A673 (cell line): ENCODE data around the gene TSC22D3.

Experiments used
- EZH2 ChIP-seq: fragments of 200-600 bp; sonication (generic); IDR thresholded peaks from 2 replicates; pipeline ENCODE4 v1.6.1; 2017; ENCODE audit warnings: borderline replicate concordance, low read depth, mild to moderate bottlenecking, mixed read lengths, antibody characterized with exemption, low read length; ENCODE audit not compliant: poor library complexity, severe bottlenecking
- TF ChIP-seq, protein P1 (sequence below): fragments of 300-800, 200-600 bp; sonication (generic); conservative IDR thresholded peaks from 2 replicates; pipeline ENCODE4 v1.5.1; 2017; ENCODE audit warnings: low read depth, mild to moderate bottlenecking, antibody characterized with exemption, low read length, moderate library complexity, mixed read lengths

DNA sequence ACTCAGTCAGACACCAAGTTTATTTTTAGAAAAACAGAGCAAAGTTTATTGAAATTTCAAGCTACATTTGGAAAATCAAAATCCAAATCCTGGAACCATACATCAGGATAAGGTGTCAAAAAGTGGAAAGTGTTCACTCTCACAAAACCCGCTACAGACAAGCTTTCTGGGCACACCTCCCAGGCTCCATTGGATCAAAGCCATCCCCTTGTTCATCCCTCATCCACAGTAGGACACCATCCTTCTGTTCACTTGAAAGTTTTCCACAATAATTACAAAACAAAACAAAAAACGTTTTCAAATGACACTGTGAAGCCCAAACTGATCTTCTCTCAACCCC, 62.4 kb downstream of the TSC22D3 start:
- TF ChIP-seq, protein P1, sequence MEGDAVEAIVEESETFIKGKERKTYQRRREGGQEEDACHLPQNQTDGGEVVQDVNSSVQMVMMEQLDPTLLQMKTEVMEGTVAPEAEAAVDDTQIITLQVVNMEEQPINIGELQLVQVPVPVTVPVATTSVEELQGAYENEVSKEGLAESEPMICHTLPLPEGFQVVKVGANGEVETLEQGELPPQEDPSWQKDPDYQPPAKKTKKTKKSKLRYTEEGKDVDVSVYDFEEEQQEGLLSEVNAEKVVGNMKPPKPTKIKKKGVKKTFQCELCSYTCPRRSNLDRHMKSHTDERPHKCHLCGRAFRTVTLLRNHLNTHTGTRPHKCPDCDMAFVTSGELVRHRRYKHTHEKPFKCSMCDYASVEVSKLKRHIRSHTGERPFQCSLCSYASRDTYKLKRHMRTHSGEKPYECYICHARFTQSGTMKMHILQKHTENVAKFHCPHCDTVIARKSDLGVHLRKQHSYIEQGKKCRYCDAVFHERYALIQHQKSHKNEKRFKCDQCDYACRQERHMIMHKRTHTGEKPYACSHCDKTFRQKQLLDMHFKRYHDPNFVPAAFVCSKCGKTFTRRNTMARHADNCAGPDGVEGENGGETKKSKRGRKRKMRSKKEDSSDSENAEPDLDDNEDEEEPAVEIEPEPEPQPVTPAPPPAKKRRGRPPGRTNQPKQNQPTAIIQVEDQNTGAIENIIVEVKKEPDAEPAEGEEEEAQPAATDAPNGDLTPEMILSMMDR = no peak
- no peak for TF ChIP-seq EZH2
